Ascending aorta (tissue), 2 donors: ENCODE measurements around the gene CAMTA1. TPM values are rescaled to one million over a fixed set of nuclear protein-coding genes. Genes with fewer than 3 reads are reported as not detected.

Experiments used
- DNase-seq, 2 donors: peaks; one replicate each; pipeline ENCODE4 v3.0.0-alpha.2; 2019; ENCODE audit warnings: low spot score in 2 of 2
- H3K27ac ChIP-seq, 2 donors: fragments of 200-600 bp; sonication (generic); one replicate each; pipeline ENCODE4 v1.5.1; 2016 to 2017; ENCODE audit warnings: mild to moderate bottlenecking in 1 of 2
- H3K27me3 ChIP-seq: fragments of 200-600 bp; sonication (generic); one replicate; pipeline ENCODE4 v1.5.1; 2017
- H3K36me3 ChIP-seq, 2 donors: fragments of 200-600 bp; sonication (generic); one replicate each; pipeline ENCODE4 v1.5.1; 2016
- H3K4me1 ChIP-seq, 2 donors: fragments of 200-600 bp; sonication (generic); one replicate each; pipeline ENCODE4 v1.5.1; 2016 to 2017; ENCODE audit warnings: mild to moderate bottlenecking in 1 of 2
- H3K4me3 ChIP-seq, 2 donors: fragments of 200-600 bp; sonication (generic); one replicate each; pipeline ENCODE4 v1.5.1; 2016 to 2017; ENCODE audit warnings: mild to moderate bottlenecking in 1 of 2
- H3K9me3 ChIP-seq, 2 donors: fragments of 200-600 bp; sonication (generic); one replicate each; pipeline ENCODE4 v1.5.1; 2016
- intact Hi-C: fragments of 100-400 bp; cut with DNase I; formaldehyde crosslinking; loops from one replicate; pipeline ENCODE4 v1.15.1; 2023
- total RNA-seq: library from RNA; depleted of rRNA; stranded (reverse); fragments of >200 nt; gene quantifications from one replicate; pipeline ENCODE4 v1.1.0, GENCODE V29; 2016
- TF ChIP-seq, protein P1 (sequence below), 3 experiments: fragments of 200-600 bp in 2 of 3; fragments of 450-650 bp in 1 of 3; sonication (generic) in 2 of 3; IDR thresholded peaks; one replicate each; pipeline ENCODE4 v1.5.1; 2016 to 2019; ENCODE audit warnings: antibody characterized with exemption in 3 of 3, mild to moderate bottlenecking in 1 of 3, moderate library complexity in 1 of 3

Gene CAMTA1
- total RNA-seq, 1 donor from 2014 or later = 53.3 TPM

DNA sequence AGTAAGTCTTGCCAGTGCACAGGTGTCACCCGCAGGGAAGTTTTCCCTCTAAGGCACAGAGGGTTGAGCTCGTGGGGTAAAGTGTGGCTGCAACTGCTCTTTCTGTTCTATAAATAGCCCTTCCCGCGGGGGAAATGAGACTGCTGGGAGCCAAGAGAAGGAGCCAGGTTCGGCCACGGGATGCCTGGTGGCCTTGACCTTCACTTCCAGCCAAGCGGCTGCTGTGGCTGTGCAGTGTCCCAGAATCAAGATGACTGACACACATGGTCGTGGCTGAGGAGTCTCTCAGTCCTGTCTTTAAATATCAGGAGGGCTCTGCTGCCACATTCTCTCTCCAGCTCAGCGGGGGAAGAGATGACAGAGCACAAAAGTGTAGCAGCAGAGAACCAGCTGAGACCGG is 831.7 kb downstream of the CAMTA1 start:
- intact Hi-C loops = no loop called here
- no peak overlapping the region for H3K27ac ChIP-seq
- DNase-seq = no peak

DNA sequence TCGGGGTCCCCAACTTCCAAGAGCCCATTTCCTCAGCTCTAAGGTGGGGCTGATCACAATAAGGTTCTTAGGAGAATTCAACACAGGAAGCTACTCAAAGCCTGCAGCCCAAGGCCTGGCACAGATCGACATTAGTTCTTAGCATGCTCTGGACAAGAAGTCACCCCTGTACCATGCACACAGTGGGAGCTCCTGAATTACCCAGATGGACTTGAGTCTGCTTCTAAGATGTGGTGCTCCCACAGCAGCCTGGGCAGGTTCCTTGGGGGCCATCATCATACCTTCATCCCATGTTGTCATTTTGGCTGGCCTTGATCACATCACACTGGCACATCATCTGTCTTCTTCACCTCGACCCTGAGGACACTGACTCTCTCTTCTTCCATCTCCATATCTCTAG is 832.6 kb downstream of the CAMTA1 start:
- TF ChIP-seq, protein P1, sequence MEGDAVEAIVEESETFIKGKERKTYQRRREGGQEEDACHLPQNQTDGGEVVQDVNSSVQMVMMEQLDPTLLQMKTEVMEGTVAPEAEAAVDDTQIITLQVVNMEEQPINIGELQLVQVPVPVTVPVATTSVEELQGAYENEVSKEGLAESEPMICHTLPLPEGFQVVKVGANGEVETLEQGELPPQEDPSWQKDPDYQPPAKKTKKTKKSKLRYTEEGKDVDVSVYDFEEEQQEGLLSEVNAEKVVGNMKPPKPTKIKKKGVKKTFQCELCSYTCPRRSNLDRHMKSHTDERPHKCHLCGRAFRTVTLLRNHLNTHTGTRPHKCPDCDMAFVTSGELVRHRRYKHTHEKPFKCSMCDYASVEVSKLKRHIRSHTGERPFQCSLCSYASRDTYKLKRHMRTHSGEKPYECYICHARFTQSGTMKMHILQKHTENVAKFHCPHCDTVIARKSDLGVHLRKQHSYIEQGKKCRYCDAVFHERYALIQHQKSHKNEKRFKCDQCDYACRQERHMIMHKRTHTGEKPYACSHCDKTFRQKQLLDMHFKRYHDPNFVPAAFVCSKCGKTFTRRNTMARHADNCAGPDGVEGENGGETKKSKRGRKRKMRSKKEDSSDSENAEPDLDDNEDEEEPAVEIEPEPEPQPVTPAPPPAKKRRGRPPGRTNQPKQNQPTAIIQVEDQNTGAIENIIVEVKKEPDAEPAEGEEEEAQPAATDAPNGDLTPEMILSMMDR (IDR thresholded peaks at IDR 0.05) = no peak

More for the DNA sequence above, 831.7 kb downstream of the CAMTA1 start:
- Histone ChIP-seq H3K27me3 (no peaks in the 10 kb centered on the region), H3K36me3 (no peaks in the 10 kb centered on the region), H3K4me1 (no peaks in the 10 kb centered on the region), H3K4me3 (no peak overlapping the region), H3K9me3 (no peaks in the 10 kb centered on the region)
- TF ChIP-seq, protein P1 (IDR thresholded peaks at IDR 0.05) = no peak

DNA sequence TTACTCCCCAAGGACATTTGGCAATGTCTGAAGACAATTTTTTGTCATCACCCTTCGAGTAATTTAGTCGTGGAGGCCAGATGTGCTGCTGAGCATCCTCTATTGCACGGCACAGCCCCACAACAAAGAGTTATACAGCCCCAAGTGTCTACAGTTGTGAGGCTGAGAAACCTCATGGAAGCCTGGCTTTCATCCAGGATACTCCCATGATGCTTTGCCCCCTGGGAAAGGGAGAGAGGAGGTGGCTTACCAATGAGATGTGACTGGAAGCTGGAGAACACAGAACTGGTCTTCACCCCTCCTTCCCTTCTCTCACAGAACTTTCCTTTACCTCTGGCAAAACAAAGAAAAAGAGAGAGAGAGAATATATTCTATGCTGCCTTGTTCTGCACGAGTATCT is 834.9 kb downstream of the CAMTA1 start:
- no peak for DNase-seq
- TF ChIP-seq, protein P1 (IDR thresholded peaks at IDR 0.05) = no peak
- H3K9me3 ChIP-seq = no peaks in the 10 kb centered on the region

More for the DNA sequence above, 832.6 kb downstream of the CAMTA1 start:
- H3K9me3 ChIP-seq = no peaks in the 10 kb centered on the region
- no peaks in the 10 kb centered on the region for H3K27me3 ChIP-seq
- H3K4me3 ChIP-seq = no peak overlapping the region
- intact Hi-C loops = no loop called here
- H3K4me1 ChIP-seq = no peaks in the 10 kb centered on the region
- no peaks in the 10 kb centered on the region for H3K36me3 ChIP-seq
- no peak overlapping the region for H3K27ac ChIP-seq
- no peak for DNase-seq

DNA sequence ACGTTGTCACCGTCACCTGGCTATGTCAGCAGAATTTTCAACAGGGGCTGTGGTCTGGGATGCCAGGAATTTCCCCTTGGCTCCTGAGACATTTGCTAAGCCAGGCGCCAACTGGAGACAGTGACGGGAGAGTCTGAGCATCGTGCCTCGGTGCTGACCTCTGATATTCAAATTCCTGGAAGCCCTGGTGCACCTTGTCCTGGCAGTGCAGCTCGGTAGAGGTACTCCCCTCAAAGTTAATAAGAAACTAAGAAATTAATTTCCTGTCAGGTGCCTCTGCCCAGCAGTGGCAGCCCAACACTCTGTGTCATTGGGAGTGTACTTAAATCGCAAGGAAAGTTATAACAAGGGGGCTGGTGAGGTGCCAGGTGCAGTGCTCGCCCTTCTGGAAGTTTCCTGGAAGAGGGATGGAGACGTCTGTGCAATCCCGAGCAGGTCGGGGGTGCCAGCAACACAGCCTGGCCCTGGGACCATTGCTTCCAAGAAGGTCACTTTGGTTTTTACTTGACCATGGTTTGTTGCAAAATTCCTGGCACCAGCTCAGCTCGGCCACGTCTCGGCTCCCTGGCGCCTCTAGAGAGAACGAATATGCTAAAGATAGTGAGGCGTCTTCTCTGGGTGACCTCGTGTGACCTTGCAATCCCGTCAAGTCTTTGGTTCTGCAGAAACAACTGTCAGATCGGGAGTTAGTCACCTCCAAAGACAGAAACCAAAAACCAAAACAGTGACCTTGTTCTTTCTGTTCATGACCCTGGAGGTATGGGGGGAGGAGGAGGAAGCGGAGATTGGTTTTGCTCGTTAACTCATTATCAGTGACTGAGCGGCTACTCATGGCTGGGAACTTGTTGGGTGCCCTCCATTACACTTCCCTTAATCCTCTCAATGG is 836.3 kb downstream of the CAMTA1 start:
- DNase-seq = no peak
- TF ChIP-seq, protein P1 (IDR thresholded peaks at IDR 0.05) = no peak
- H3K9me3 ChIP-seq = no peaks in the 10 kb centered on the region
- H3K27me3 ChIP-seq = no peaks in the 10 kb centered on the region
- intact Hi-C loops = no loop called here
- H3K27ac ChIP-seq = no peak overlapping the region
- no peak overlapping the region for H3K4me3 ChIP-seq
- H3K4me1 ChIP-seq = no peaks in the 10 kb centered on the region
- H3K36me3 ChIP-seq = no peaks in the 10 kb centered on the region

More for the DNA sequence above, 834.9 kb downstream of the CAMTA1 start:
- H3K36me3 ChIP-seq = no peaks in the 10 kb centered on the region
- no peak overlapping the region for H3K4me3 ChIP-seq
- no peaks in the 10 kb centered on the region for H3K27me3 ChIP-seq
- no peaks in the 10 kb centered on the region for H3K4me1 ChIP-seq
- intact Hi-C loops = no loop called here
- H3K27ac ChIP-seq = no peak overlapping the region

DNA sequence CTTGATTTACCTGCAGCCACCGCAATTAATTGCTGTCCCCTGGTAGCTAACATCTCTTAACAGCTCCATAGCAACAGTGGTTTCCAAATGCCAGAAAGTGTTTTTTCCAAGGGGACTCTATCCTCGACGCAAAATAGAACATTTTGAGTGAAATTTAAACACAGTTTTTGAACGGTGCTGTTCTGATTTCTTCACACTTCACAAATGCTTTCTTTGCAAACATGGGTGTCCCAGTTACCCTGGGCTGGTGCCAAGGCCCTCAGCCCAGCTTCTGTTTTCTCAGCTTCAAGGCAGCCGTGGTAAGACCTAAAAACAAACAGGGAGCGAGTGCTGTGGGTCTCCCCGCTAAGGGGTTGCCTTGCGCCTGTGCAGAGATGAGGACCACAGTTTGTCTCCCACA is 838.6 kb downstream of the CAMTA1 start:
- Histone ChIP-seq H3K4me3 (no peak overlapping the region), H3K27me3 (no peaks in the 10 kb centered on the region), H3K4me1 (no peaks in the 10 kb centered on the region), H3K9me3 (no peaks in the 10 kb centered on the region), H3K36me3 (no peaks in the 10 kb centered on the region), H3K27ac (no peak overlapping the region)
- DNase-seq = no peak
- intact Hi-C loops = no loop called here
- TF ChIP-seq, protein P1 (IDR thresholded peaks at IDR 0.05) = no peak
